Measurements from ENCODE around the gene NELFCD.
"Not testable (repeated sequence)": the region's sequence is repeated elsewhere in the genome, so short reads cannot be mapped to it uniquely, and the experiment has no call there.

The NELFCD gene

DNA sequence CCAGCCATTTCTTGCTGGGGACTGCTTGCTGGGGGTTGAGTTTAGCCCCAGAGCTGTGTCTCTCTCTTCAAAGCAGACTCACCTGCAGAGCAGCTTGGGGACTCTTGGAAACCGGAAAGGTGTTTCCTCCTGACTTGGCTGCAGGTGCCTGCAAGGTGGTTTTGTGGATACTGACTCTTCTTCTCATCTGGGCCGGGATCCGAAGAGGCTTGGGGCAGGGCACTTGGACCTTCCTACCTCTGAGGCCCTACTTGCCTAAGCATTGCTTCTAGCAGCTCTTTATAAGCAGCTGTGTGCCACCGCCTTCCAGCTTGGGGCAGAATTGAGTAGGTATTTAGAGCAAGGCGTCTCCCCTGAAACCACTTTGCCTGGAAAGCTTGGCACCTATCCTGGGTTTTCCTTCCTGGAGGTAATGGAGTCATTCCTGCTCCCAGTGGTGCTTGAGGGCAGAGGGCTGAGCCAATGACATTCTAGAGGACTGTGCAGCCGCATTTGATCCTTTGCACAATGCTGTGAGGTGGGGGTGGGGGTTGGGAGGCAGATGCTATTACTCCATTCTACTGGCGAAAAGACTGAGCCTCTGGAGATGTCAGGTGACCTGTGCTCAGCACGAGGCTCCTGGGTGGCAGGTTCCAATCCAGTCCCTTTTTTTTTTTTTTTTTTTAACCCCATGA is 29.4 kb downstream of the NELFCD start:
- TF ChIP-seq, protein P1, sequence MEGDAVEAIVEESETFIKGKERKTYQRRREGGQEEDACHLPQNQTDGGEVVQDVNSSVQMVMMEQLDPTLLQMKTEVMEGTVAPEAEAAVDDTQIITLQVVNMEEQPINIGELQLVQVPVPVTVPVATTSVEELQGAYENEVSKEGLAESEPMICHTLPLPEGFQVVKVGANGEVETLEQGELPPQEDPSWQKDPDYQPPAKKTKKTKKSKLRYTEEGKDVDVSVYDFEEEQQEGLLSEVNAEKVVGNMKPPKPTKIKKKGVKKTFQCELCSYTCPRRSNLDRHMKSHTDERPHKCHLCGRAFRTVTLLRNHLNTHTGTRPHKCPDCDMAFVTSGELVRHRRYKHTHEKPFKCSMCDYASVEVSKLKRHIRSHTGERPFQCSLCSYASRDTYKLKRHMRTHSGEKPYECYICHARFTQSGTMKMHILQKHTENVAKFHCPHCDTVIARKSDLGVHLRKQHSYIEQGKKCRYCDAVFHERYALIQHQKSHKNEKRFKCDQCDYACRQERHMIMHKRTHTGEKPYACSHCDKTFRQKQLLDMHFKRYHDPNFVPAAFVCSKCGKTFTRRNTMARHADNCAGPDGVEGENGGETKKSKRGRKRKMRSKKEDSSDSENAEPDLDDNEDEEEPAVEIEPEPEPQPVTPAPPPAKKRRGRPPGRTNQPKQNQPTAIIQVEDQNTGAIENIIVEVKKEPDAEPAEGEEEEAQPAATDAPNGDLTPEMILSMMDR (IDR thresholded peaks at IDR 0.05) = no peak
- Histone ChIP-seq H3K27me3 (no peaks in the 10 kb centered on the region), H3K36me3 (no peaks in the 10 kb centered on the region), H3K27ac (peak overlapping the region; percentile 46 to 66), H3K4me3 (no peak overlapping the region), H3K4me1 (peaks cover 0 to 52% (median 30%) of the 10 kb centered on the region in 4 donors), H3K9me3 (no peaks in the 10 kb centered on the region)
- DNase-seq = no peak
- intact Hi-C loops (cut with DNase I; ENCODE audit: low total_unique reads) = no loop called here

DNA sequence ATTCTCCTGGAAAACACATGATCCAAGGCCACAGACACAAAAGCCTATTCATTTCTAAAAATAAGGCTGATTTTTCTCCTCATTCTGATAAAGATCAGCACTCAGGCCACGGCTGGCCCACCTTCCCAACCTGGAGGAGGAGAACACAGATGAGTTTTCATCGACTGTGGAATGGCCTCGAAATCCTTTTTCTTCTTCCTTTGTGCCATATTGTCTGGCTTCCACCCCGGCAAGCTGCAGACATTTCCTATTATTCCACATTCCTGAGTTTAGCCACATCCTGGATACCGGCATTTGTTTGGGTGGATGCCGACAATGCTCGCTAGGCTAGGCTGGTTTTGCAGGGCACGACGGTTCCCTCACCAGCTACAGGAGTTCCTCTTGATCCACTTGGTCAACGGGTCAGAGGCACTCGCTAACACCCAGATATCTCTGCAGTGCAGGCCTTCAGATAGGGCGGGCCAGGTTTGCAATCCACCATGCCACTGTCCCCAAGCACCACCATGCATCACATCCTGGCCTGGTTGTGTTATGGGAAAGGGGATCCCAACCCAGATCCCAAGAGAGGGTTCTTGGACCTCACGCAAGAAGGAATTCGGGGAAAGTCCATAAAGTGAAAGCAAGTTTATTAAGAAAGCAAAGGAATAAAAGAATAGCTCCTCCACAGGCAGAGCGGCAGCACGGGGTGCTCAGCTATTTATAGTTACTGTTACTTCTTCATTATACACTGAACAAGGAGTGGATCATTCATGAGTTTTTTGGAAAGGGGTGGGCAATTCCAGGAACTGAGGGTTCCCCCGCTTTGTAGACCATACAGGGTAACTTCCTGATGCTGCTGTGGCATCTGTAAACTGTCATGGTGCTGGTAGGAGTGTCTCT is 30.2 kb downstream of the NELFCD start:
- peaks cover 0 to 44% (median 22%) of the 10 kb centered on the region in 4 donors for H3K4me1 ChIP-seq
- DNase-seq = peak; percentile 49 to 68
- no peaks in the 10 kb centered on the region for H3K27me3 ChIP-seq
- TF ChIP-seq, protein P1 (IDR thresholded peaks at IDR 0.05) = no peak
- peak overlapping the region; percentile 46 to 66 for H3K27ac ChIP-seq
- intact Hi-C loops (cut with DNase I; ENCODE audit: low total_unique reads) = no loop called here
- peak overlapping the region in 1 of 2 donors; percentile 4 for H3K4me3 ChIP-seq
- no peaks in the 10 kb centered on the region for H3K9me3 ChIP-seq
- no peaks in the 10 kb centered on the region for H3K36me3 ChIP-seq

DNA sequence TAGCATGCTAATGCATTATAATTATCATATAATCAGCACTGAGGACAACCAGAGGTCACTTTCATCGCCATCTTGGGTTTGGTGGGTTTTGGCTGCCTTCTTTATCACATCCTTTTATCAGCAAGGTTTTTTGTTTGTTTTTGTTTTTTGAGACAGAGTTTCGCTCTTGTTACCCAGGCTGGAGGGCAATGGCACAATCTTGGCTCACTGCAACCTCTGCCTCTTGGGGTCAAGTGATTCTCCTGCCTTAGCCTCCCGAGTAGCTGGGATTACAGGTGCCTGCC is 30.8 kb downstream of the NELFCD start:
- intact Hi-C loops (cut with DNase I; ENCODE audit: low total_unique reads) = not testable (repeated sequence)

DNA sequence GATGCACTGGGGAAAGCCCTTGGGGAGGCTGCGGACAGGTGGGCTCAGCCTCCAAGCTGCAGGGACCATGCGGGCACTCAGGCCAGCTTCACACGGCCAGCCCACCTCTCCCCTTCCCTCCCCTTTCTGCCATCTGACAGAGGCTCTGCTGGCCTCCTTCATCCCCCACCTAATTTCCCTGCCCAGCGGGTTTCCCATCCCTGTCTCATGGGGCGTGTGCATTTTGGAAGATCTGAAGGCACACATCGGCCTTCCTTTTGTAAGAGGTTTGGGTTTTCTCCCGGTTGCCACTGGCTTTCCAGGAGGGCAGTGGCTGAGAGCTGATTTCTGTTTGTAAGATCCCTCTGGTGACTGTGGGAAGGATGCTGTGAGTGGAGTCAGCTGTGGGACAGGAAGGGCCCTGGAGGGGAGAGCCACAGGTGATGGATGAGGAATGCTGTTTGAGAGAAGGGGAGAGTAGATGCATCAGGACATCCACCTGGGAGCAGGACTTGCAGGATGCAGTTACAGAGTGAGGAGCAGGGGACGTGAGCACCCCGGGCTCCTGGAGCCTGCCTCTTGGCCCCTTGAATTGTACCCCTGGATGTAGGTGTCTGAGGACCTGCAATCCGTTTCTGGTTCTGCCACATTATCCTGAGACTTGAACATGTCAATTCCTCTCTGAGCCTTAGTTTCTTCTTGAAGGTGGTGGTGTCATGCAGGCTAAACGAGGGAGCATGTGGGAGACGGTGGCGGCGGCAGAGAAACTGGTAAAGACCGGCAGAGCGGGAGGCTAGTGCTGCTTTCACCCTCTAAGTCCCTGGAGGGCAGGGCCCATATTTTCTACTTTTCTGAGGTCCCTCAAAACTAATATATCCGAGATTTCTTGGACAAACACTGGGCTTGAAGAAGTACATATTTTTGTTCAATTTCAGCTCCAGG is 32.2 kb downstream of the NELFCD start:
- TF ChIP-seq, protein P1 (IDR thresholded peaks at IDR 0.05) = no peak
- Histone ChIP-seq H3K36me3 (no peaks in the 10 kb centered on the region), H3K9me3 (no peaks in the 10 kb centered on the region), H3K4me1 (peaks cover 0 to 28% (median 15%) of the 10 kb centered on the region in 4 donors), H3K4me3 (no peak overlapping the region), H3K27ac (no peak overlapping the region), H3K27me3 (no peaks in the 10 kb centered on the region)
- DNase-seq = no peak
- intact Hi-C loops (cut with DNase I; ENCODE audit: low total_unique reads) = no loop called here

More for the DNA sequence above, 30.8 kb downstream of the NELFCD start:
- Histone ChIP-seq H3K4me1 (peaks cover 0 to 38% (median 19%) of the 10 kb centered on the region in 4 donors), H3K27ac (peak overlapping the region; percentile 46 to 66)
- H3K4me3 ChIP-seq, H3K27me3 ChIP-seq, DNase-seq, H3K9me3 ChIP-seq, H3K36me3 ChIP-seq: not testable (repeated sequence)

DNA sequence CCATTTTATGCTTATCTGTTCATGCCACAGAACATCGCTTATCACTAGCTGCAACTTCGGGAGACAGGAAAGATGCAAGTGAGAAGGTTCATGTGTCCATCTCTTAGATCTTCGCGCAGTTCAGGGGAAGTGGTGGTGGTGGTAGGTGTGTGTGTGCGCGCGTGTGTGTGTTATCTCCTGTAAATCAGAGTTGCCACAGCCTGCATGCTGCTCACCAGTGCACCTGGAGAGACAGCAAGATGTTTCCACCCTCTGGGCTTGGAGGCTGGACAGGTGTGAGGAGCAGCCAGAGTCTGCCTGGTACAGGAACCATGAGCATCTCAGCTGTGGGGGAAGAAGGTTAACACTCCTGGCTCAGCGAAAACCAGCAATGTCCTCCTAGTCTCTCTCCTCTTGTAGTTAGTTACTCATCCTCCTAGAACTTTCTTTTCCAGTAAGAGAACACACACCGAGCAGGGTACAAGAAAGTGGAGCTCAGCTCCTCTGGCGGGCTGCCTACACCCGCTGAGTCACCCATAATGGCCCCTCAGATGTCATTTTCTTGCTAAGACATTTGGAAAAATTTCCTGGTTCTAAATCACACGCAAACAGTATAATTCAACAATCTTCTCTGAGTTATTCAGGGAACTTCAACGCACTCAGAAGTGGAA is 33.0 kb downstream of the NELFCD start:
- Histone ChIP-seq H3K4me3 (no peak overlapping the region), H3K9me3 (no peaks in the 10 kb centered on the region), H3K27me3 (no peaks in the 10 kb centered on the region), H3K27ac (peak overlapping the region in 1 of 2 donors; percentile 10), H3K36me3 (no peaks in the 10 kb centered on the region), H3K4me1 (peaks cover 0 to 28% (median 15%) of the 10 kb centered on the region in 4 donors)
- intact Hi-C loops (cut with DNase I; ENCODE audit: low total_unique reads) = no loop called here
- DNase-seq = no peak
- TF ChIP-seq, protein P1 (IDR thresholded peaks at IDR 0.05) = no peak

All from tibial artery (tissue), 4 donors.